Heart left ventricle (tissue), 16 donors: ENCODE data around the gene PATJ. TPM values are rescaled to one million over a fixed set of nuclear protein-coding genes. Genes with fewer than 3 reads are reported as not detected.
"Not testable (repeated sequence)": the region's sequence is repeated elsewhere in the genome, so short reads cannot be mapped to it uniquely, and the experiment has no call there.

Experiments used
- ATAC-seq, 4 donors: fragments of 200-7000 bp; cut with Tn5 transposase; one replicate each; pipeline ENCODE4 v1.9.1; 2020 to 2022; ENCODE audit warnings: moderate library complexity in 4 of 4, mild to moderate bottlenecking in 3 of 4, moderate number of reproducible peaks in 1 of 4
- DNase-seq, 5 donors: peaks; one replicate each; pipeline ENCODE4 v3.0.0-alpha.2; 2020
- H3K27ac ChIP-seq, 12 donors: fragments of 200-600 bp; sonication (generic) in 4 of 12; one replicate each; pipeline versions ENCODE4 v1.5.0 to v1.8.0; 2016 to 2022; ENCODE audit warnings: mild to moderate bottlenecking in 2 of 12
- H3K27me3 ChIP-seq, 9 donors: fragments of 200-600 bp; sonication (generic) in 2 of 9; one replicate each; pipeline versions ENCODE4 v1.5.1 to v1.8.0; 2016 to 2022; ENCODE audit warnings: mild to moderate bottlenecking in 3 of 9
- H3K36me3 ChIP-seq, 9 donors: fragments of 200-600 bp; sonication (generic) in 2 of 9; one replicate each; pipeline versions ENCODE4 v1.5.0 to v1.8.0; 2018 to 2022; ENCODE audit warnings: mild to moderate bottlenecking in 2 of 9
- H3K4me1 ChIP-seq, 12 donors: fragments of 200-600 bp; sonication (generic) in 4 of 12; one replicate each; pipeline versions ENCODE4 v1.5.0 to v1.8.0; 2016 to 2022; ENCODE audit warnings: mild to moderate bottlenecking in 3 of 12
- H3K4me3 ChIP-seq, 12 donors: fragments of 200-600 bp; sonication (generic) in 4 of 12; one replicate each; pipeline versions ENCODE4 v1.5.0 to v1.8.0; 2017 to 2022; ENCODE audit warnings: mild to moderate bottlenecking in 9 of 12, moderate library complexity in 4 of 12
- H3K9me3 ChIP-seq, 12 donors: fragments of 200-600 bp; sonication (generic) in 4 of 12; one replicate each; pipeline versions ENCODE4 v1.5.0 to v1.8.0; 2016 to 2022; ENCODE audit warnings: mild to moderate bottlenecking in 1 of 12
- CTCF ChIP-seq, 12 donors: fragments of 200-600 bp; sonication (generic) in 4 of 12; IDR thresholded peaks; one replicate each; pipeline versions ENCODE4 v1.5.0 to v1.8.0; 2018 to 2022; ENCODE audit warnings: antibody characterized with exemption in 12 of 12, mild to moderate bottlenecking in 5 of 12
- POLR2A ChIP-seq, 2 donors: fragments of 450-650 bp; IDR thresholded peaks; one replicate each; pipeline ENCODE4 v1.6.1; 2017; ENCODE audit warnings: antibody characterized with exemption in 2 of 2, mild to moderate bottlenecking in 2 of 2, moderate library complexity in 2 of 2
- WGBS, 4 donors: extraction: QIAGEN DNeasy Blood & Tissue Kit in 2 of 4; methylation state at CpG; one replicate each; pipeline versions ENCODE4 v1.1.5 to v1.1.7; 2013 to 2018; 5-methylcytosine and 5-hydroxymethylcytosine counted together
- intact Hi-C, 10 donors: fragments of 100-400 bp; cut with DNase I; formaldehyde crosslinking; loops; one replicate each; pipeline versions ENCODE4 v1.11.1 to v1.14.2; 2022
- polyA plus RNA-seq, 2 donors: library from polyadenylated mRNA; stranded (reverse); fragments of 200-250 nt; gene quantifications; one replicate each; pipeline ENCODE4 v1.2.3, GENCODE V29; 2013
- total RNA-seq, 9 donors: library from RNA; depleted of rRNA in 2 of 9; stranded (reverse); fragments of >200 nt in 2 of 9; fragmentation: NEBNext Ultra II Directional in 3 of 9; extraction: Animal tissue kit (Norgen Biotek cat#: 25700) in 3 of 9; gene quantifications; one replicate each; pipeline versions ENCODE4 v1.1.0 to v1.2.4, GENCODE V29; 2016 to 2023
- donor health status: ischemic (EF 13 %, LVEDD 7.1; RV severe dilation, severe dysfunction).
- donor health status: healthy with polysubstance abuse.
- donor health status: DM: no; HTN: yes; CAD: no.
- donor health status: DM: no; HTN: no; CAD: no.
- donor health status: ischemic (EF 25% LVEDD 6.9; RV normal size, moderate dysfunction).
- donor health status: ischemic (EF 25% LVEDD 5.7; RV mildly dilated, moderate dysfunction).
- donor health status: healthy.
- donor health status: DM: yes; HTN: yes; CAD: no.
- donor health status: ischemic (EF 35%, LVEDD 5.7; RV mildly dilated, moderate dysfunction).
- donor health status: nonischemic (EF 11% LVEDD 7.7; RV severe dilation, severe dysfunction).
- donor health status: DM: yes; HTN: yes; CAD: no.
- donor health status: PGD.
- donor health status: ischemic (EF 29% LVEDD 5.4; RV normal size, mild dysfunction).
- donor health status: nonischemic (EF 23%, LVEDD 6.1; RV moderate dilation, normal function).

The PATJ gene
- total and polyA plus RNA-seq, 11 donors, result 6.6 to 190 (median 105) TPM

- Histone ChIP-seq H3K4me1 (peaks cover 0 to 1% (median 0%) of the 10 kb centered on the region in 12 donors), H3K9me3 (no peaks in the 10 kb centered on the region), H3K4me3 (no peak overlapping the region), H3K27me3 (no peaks in the 10 kb centered on the region), H3K36me3 (peaks cover 0 to 21% (median 14%) of the 10 kb centered on the region in 9 donors), H3K27ac (no peak overlapping the region)
- intact Hi-C loops, result loop anchor here in 1 of 10 donors (10.0 kb wide), 1 partner anchor 64 kb away; no protein-coding TSS in a partner anchor
- TF ChIP-seq POLR2A (IDR thresholded peaks at IDR 0.05) (no peak), CTCF (IDR thresholded peaks at IDR 0.05) (no peak)
- ATAC-seq (peak in 1 of 4 donors; percentile 48), DNase-seq (no peak)
- 52 to 54% (median 52%) methylated on average over 3 of the region's 3 CpGs for WGBS, 4 donors
Measured at GRCh38 chr1:61828805-61829204, 86.5 kb downstream of the PATJ start.

DNA sequence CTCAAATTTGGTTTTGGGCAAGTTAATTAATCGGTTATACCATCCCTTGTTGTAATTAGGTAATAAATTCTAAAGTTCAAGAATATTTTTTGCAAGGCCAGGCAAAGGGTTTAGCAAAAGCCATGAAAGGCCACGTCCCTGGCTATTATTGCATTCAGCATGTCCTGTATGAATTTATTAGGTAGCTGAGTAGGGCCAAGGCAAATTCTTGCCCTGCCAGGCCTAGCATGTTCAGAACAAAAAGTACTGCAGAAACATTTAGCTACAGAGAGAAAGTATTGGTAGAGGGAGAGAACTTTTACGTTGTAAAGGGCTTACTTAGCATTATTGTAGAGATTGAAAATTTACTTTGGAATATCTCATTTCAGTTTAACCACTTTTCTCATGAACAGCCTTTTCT, 94.4 kb downstream of the PATJ start:
- TF ChIP-seq POLR2A (IDR thresholded peaks at IDR 0.05) (no peak), CTCF (IDR thresholded peaks at IDR 0.05) (no peak)
- Histone ChIP-seq H3K27ac (peak overlapping the region in 10 of 12 donors; percentile 4 to 68 (median 36)), H3K9me3 (no peaks in the 10 kb centered on the region), H3K4me3 (no peak overlapping the region), H3K36me3 (no peaks in the 10 kb centered on the region), H3K27me3 (no peaks in the 10 kb centered on the region), H3K4me1 (peaks cover 0 to 20% (median 7%) of the 10 kb centered on the region in 12 donors)
- DNase-seq (peak in 1 of 5 donors; percentile 28), ATAC-seq (peak; percentile 59 to 85 (median 66))
- WGBS, 4 donors, result 52 to 71% (median 56%) methylated on average over 3 of the region's 3 CpGs
- intact Hi-C loops, result loop anchor here in 1 of 10 donors (10.0 kb wide), 1 partner anchor 112 kb away; the partner anchor contains the start of gene TM2D1

DNA sequence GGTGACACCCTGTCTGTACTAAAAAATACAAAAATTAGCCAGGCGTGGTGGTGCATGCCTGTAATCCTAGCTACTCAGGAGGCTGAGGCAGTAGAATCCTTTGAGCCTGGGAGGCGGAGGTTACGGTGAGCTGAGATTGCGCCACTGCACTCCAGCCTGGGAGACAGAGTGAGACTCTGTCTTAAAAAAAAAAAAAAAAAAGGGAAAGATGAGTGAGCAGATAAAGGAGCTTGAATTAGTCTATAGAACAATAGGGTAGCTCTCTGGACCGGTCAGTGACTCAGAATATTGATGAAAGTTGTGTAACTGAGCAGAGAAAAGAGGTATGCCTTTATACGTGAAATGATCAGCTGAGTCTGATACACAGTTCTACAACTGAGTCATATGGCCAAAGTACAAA, 95.3 kb downstream of the PATJ start:
- Histone ChIP-seq H3K4me1 (peaks cover 0 to 20% (median 7%) of the 10 kb centered on the region in 12 donors), H3K27ac (peak overlapping the region in 1 of 12 donors; percentile 68)
- WGBS, 4 donors, result 94 to 97% (median 96%) methylated on average over 6 of the region's 6 CpGs
- intact Hi-C loops, result loop anchor here in 1 of 10 donors (10.0 kb wide), 1 partner anchor 113 kb away; the partner anchor contains the start of gene TM2D1
- not testable (repeated sequence) for H3K9me3 ChIP-seq, H3K4me3 ChIP-seq, DNase-seq, ATAC-seq, H3K36me3 ChIP-seq, H3K27me3 ChIP-seq

DNA sequence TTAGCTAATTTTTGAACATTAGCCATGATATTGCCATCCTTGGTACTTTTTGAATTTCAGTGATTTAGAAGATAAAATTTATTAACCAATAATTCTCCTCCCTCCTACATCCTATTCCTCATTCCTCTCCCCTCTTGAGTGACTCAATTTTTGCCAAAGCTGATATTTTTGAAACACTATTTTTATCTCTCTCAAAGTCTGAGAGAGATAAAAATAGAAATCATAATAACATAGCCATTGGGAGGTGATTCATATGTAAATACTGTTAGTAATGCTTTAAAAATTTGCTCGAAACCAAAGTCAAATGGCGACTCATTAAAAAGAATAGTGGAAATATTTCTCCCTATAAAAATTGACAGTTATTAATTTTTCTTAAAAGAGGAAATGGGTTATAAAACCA, 97.4 kb downstream of the PATJ start:
- Histone ChIP-seq H3K36me3 (no peaks in the 10 kb centered on the region), H3K4me3 (no peak overlapping the region), H3K27me3 (no peaks in the 10 kb centered on the region), H3K9me3 (no peaks in the 10 kb centered on the region), H3K4me1 (peaks cover 0 to 20% (median 7%) of the 10 kb centered on the region in 12 donors), H3K27ac (peak overlapping the region in 1 of 12 donors; percentile 26)
- TF ChIP-seq CTCF (IDR thresholded peaks at IDR 0.05), result no peak
- no peak for TF ChIP-seq POLR2A (IDR thresholded peaks at IDR 0.05)
- intact Hi-C loops, result loop anchor here in 3 of 10 donors (10.0 kb wide), 3 partner anchors 115 to 1555 kb away; partner anchors contain the start of gene TM2D1 (in 1 of the 3)
- ATAC-seq (peak in 1 of 4 donors; percentile 58), DNase-seq (no peak)
- 27 to 49% (median 41%) methylated on average over 2 of the region's 2 CpGs for WGBS, 4 donors
